Stimulated activated CD4-positive, alpha-beta T cell treated with anti-CD3 and anti-CD28 coated beads, TNF-alpha, amount 100 ng/mL, for 1 hour (primary cell): Measurements from ENCODE around the gene SEMA4D.
"Not testable (repeated sequence)": the region's sequence is repeated elsewhere in the genome, so short reads cannot be mapped to it uniquely, and the experiment has no call there.

Experiments
- DNase-seq, 3 donors: peaks; one replicate each; pipeline ENCODE4 v3.0.0-alpha.2; 2020; ENCODE audit warnings: low read depth in 3 of 3, low spot score in 1 of 3

The SEMA4D gene

DNA sequence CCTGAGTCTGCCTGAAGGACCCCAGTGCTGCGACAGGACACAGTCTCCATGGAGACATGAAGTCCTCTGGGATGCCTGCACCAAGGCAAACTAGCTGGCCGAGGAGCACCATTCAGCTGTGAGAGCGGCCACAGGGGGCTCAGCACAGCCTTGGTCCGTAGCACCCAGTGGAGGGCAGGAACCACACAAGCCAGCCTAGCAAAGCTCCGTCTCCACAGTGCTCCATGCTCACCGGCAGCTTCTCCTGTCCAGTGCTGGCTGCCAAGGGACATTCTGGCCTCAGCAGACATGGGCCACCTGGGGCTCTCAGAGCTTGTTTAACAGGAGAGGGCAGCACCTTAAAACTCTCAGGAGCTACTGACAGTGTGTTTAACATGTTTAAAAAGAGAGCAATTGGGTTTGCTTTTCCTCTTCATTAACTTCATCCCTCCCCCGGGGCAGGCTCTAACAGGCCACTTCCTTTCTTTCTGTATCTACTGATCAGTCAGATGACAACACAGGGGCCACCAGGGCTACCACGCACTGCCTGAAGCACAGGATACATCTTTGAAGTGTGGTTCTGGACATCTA is 122.6 kb downstream of the SEMA4D start:
- DNase-seq: no peak

DNA sequence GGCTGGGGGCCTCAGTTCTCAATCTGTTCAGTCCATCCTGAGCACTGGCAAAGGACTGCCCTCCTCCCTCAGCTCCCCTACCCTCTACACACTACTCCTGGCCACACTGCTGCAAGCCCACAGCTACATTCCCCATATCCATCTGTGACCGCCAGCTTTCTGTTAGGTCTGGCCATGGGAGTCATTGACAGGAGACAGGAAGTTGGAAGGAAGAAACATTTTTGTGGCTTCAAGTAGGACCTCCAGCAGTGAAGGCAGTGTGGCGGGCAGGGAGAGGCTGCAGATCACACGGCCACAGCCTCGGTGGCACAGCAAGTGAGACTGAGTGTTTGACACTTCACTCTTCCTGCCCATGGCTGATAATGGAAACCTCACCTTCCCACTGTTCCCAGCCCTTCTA is 123.7 kb downstream of the SEMA4D start:
- no peak for DNase-seq

DNA sequence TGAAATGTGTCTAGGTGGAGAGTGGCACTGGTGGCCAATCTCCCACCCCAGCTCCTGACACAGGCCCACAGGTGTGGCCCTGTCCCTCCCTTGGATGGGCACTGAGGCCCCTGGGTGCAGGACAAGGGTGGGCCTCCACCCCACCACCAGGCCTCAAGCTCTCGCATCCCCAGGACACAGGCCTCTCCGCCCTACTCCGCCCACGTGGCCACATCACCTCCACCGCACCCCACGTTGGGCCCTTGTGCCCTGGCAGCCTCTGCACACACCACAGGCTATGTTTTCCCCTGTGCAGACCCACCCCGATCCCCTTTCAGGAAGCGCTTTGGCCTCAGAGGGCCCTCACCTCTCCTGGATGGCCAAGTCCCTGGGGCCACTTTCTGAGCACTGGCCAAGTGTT is 124.9 kb downstream of the SEMA4D start:
- DNase-seq: no peak

DNA sequence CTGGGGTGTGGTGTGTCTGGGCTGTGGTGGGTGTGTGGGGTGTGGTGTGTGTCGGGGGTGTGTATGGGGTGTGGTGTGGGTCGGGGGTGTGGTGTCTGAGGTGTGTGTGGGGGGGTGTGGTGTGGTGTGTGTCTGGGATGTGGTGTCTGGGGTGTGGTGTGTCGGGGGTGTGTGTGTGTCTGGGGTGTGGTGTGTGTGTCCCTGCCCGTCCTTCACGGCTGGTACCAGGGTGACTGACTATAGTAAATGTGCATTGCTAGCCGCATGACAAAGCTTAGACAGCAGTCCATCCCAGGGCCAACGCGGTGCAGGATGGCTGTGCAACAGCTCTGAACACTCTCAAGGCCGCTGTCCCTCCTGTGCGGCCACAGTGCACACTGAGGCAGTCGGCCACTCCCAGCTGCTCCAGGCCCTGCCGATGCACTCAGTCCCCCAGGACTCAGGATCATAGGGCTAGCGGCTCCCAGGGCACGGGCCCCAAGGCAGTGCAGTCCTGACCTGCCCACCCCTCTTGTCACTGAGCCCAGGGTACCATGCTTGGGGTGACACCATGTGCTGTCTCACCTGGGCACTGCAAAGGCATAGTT is 125.6 kb downstream of the SEMA4D start:
- peak in 1 of 3 donors; percentile 11 for DNase-seq

DNA sequence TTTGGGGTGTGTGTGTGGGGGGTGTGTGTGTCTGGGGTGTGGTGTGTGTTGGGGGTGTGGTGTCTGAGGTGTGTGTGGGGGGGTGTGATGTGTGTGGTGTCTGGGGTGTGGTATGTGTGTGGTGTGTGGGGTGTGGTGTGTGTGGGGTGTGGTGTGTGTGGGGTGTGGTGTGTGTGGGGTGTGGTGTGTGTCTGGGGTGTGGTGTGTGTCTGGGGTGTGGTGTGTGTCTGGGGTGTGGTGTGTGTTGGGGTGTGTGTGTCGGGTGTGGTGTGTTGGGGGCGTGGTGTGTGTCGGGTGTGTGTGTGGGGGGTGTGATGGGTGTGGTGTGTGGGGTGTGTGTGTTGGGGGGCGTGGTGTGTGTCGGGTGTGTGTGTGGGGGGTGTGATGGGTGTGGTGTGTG is 126.1 kb downstream of the SEMA4D start:
- DNase-seq: not testable (repeated sequence)

DNA sequence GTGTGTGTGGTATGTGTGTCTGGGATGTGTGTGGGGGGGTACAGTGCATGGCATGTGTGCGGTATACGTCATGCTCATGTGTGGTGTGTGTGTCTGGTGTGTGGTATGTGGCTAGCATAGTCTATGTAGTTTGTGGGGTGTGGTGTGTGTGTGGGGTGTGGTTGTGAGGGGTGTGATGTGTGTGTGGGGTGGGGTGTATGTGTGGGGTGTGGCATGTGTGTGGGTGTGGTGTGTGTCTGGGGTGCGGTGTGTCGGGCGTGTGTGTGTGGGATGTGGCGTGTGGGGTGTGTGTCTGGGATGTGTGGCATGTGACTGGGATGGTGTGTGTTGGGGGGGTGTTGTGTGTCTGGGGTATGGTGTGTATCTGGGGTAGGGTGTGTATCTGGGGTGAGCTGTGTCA is 127.3 kb downstream of the SEMA4D start:
- DNase-seq: no peak

DNA sequence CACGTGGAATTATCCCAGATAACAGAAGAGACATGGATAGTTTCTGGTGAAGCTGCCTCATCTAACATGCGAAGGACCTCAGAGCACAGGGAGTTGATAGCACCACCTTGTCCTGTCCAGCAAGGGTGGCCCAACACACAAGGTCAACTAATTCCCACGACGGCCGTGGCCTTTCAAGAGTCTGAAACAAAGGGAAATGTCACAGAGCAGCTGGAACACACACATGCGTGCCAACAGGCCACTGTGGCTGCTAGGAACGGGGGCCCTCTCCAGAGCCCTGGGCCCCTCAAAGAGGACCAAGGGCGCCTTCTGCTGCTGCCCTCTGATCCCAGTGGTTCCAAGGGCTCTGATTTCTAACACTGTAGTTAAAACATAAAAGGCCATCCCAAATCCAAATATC is 128.9 kb downstream of the SEMA4D start:
- DNase-seq: no peak

DNA sequence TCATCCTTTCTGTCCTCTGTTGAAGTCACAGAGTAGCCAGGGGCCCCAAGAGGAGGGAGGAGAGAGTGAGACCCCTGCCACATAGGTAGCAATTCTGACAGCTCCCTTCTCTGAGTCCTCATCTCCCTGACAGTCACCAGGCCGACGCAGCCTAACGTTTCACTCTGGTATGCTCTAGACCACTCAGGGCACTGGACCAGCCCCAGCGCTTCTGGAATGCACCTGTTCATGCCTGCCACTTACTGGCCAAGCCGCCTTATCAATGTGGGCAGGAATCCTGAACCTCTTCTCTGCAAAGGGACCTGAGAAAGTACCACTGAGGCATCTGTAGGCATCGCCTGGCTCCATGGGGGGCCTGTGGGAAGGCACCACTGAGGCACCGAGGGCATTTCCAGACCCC is 129.4 kb downstream of the SEMA4D start:
- DNase-seq: no peak

DNA sequence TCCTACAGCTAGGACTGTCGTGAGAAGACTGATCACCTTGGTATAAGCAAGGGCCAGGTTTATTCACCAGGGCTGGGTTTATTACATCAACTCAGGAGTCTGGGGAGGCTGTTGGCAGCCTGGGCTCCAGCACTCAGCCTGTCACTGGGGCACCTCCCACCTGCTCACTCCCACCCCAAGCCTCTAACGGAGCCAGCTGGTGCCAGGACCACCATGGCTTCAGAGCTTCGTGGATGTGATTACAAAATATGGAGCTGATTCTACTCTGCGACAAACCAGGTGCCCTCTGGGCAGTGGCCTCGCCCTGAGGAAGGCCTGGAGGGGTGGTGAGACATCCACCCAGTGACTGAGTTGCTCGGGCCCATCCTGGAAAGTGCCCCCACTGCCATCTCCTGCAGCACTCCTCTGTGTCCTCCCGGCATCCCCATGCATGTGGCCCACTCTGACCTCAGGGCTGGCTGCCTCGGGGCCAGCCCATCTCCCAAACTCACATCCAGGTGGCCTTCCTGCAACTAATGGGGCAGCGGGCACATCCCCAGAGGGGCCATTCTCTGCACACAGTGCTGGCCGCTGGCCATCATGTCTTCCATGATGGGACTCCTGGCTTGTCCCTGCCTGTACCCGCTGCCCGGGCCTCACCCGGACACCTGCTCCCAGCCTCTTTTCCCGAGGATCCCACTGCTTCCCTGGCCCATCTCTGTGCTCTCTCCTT is 130.0 kb downstream of the SEMA4D start:
- DNase-seq: no peak

DNA sequence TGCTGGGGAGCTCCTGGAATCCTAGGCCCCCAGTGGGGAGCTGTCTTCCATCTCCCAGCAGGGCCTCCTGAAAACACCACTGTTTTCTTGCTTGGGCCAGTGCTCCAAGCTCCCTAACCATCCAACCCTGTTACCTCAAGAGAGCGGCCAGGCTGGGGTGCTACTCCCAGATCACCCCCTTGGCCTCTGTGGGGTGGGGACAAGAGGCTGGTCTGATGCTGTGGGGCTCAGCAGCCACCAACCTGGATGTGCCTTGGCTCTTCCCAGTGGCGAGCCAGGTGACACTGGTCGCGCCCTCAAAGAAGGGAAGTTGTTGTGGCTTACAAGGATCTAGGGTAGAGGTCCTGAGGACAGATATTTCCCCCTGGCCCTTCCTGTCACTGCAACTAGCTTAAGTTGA is 130.6 kb downstream of the SEMA4D start:
- DNase-seq: no peak

DNA sequence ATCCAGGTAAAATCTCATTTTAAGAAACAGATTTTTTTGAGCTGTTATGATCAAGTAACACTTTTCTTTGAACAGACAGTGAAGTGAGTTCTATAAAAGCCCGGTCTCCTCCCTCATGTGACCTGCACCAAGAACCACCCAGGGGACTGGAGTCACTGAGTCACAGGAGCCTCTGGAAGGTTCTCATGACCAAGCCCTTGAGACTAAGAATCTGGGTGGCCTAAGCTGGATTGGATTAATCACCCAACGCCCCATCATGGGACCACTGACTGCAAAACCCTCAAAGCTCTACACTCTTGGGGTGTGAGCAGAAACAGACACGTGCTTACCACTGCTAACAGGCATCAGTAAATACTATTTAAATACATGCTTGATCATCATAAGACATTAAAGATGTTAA is 131.2 kb downstream of the SEMA4D start:
- DNase-seq: no peak

DNA sequence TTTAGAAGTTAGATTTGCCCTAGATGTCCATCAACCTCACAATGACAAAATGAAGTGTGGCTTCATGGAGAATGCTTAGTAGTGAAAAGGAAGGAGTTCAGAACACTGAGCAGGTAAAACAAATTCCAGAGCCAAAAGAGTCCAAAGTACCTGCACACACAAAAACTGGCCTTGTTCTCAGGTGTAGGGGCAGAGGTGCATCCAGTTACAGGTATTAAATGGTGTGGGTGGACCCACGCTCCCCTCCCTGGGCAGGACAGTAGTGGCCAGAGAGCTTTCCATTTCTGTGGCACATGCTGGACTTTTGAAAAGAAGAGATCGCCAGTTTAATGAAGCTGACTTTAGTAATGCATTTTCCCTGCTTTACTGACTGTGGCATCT is 132.4 kb downstream of the SEMA4D start:
- DNase-seq: no peak

DNA sequence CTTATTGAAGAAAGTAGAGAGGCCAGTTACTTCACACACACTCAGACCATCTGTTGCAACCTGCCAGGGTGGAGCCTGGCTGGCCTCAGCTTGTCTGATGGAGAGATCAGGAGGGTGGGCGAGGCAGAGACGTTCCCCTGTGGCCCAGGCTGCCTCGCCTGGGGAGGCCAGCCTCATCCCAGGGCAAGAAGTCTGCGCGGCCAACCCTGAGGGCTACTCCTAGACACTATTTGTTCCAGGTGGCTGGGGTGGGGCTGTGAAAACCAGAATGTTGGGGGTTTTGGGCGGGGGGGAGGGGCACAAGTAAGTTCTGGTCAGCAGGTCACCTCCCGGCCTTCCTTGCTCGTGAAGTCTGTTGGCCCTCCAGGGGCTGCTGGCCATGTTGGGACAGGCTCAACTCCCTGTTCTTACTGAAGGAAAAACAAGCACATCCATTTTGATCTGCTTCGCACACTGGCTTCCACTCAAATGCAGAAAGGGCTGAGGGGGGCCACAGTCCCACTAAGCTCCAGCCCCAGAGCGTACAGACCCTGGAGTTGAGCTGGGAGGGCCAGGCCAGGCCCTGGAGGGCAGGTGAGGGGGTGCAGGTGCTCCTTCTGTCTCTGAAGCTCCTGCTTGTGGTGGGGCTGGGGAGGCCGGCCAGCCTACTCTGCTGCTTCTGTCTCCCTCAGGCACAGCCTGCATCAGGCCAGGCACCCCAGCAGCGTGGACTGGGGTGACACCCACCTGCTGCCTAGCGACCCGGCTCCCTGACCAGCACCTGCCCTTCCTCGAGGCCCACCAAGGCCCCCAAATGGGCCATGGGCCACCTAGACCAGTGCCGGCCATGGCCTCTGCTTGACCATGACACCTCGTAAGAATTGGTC is 133.0 kb downstream of the SEMA4D start:
- no peak for DNase-seq

DNA sequence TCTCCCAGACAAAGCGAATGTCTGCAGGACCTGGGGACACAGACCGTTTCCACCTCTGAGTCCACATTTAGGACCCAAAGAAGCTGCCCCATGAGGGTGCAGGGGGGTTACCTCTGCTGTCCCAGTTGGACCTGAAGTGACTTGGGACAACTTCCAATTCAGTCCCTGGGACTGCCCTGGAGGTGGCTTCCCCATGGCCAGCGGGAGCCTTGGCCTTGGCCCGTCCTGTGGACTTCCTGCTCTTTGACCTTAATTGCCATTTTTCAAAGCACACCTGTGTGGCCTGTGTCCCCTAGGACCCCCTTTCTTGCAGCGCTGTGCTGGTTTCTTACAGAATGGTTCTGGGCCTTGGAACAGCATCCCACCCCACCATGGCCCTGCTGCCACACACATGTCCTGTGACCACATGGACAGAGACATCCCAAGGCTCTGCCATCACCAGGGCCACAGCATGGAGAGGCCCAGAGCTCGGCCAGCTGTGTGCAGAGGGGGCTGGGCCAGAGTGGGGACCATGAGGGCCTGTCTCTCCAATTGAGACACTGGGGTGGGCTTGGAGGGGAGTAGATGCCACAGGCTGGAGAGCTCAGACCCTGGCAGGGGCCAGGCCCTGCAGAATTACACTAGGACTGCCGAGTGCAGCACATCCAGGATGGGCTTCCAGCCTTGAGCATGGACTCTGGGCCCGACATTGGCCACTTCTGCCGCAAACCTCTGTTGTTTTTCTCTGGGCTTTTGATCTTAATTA is 133.8 kb downstream of the SEMA4D start:
- no peak for DNase-seq

DNA sequence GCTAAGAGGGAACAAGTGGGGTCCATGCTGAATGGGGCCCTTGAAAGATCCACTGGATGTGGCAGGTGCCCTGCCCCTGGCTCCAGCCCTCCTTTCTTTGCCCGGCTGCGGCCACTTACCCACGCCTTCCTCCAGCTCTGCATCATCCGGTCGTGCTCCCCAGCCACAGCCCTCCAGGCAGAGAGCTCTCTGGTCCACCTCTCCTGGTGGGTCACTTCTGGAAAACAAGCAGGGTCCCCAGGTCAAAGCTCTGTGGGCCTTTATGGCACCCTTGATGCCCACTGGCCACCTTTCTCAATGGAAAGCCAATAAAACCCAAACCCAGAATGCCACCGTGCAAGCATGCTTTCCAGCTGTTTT is 134.6 kb downstream of the SEMA4D start:
- DNase-seq: no peak

DNA sequence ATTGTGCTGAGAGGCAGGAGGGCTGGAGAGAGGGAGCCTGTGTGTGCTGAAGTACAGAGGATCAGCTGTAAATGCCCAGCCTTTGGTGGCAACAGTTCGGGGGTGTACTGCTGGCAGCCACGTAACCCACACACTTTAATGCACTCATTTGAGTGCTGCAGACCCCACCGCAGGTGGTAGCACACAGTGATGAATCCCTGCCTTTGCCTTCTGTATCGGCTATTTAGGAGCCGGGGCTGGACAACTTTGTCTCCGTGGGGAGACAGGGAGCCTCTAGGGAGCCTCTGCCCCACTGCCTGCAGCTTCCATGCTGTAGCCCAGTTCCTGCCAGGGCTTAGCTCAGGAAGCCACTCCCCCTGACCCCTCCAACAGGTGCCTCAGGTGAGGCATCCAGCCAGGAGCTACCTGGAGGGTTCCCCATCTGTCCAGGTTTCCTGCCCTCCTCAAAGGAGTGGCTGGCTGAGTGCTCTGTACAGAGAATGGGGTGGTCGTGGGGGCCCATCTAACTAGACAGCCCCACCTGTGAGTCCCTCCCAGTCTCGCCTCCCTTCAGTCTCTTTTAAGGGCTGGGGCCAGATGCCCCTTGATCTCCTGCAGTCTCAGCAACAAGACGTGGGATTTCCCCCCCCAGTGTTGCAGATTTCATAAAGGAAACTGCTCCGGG is 135.1 kb downstream of the SEMA4D start:
- no peak for DNase-seq

DNA sequence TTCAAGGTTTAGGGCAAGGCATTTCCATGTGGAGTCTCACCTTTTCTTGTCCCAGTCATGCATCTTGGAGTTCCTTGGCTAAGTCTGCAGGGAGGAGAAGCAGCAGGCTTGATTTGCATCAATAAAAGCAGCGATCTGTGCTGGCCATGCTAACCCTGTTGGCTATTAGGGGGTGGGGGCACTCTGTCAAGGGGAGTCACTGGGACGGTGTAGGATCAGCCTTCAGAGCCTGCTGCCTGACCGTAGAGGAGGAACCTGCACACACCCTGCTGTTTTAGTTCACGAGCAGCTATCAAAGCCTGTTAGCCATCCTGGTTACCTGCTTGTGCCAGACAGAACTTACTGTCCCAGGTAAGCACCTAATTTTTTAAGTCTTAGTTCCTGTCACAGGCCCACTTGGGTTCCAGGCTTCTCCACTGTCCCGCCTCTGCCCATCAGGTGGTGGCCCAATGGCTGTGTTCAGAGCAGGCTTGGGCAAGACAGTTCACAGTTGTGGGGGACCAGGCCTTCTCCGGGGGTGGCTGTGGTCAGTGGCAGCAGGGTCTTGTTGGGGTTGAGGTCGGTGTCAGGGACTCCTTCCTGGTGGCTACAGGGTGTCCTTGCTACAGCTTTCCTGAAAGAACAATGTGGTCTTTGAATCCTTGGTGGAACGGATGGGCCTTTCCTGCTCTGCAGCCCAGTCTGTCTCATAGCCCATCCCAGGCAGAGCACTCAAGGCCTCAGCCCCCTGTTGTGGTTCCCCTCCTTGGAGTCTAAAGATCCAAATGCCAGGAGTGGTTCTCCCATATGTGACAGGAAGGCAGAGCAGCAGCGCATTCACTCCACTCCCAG is 135.9 kb downstream of the SEMA4D start:
- no peak for DNase-seq

DNA sequence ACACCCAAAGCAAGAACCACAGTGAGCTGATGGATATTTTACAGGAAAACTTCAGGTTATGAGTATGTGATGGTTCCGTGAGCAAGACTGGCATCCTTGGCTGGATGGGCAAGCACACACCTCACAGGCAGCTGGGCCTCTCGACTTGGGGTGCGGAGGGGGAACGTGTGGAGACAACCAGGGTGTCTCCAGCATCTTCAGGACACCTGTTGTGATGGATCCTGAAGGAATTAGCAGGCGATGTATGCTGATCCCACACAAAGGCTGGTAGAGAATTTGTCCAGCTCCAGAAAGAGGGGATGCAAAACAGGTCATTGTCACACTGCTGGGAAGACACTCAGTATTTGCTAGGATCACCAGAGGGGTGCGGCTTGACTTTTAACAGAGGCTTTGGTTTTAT is 136.9 kb downstream of the SEMA4D start:
- no peak for DNase-seq

DNA sequence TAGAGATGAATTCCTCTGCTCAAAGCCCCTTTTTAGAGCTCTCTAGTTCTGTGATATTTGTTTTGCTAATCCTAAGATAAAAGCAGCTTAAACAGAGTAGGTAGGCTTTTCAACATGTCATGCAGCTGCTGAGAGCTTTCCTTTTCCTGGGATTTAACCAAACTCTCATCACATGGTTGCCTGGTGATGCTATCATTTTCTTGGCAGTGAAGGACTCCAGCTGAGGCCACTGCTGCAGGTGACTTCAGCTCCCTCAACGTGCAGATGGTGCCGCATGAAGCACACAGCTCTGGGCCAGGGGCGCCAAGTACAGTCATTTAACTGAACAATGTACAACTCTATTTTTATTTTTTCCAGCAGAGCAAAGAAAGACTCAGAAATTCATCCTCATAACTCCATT is 137.4 kb downstream of the SEMA4D start:
- DNase-seq: no peak

DNA sequence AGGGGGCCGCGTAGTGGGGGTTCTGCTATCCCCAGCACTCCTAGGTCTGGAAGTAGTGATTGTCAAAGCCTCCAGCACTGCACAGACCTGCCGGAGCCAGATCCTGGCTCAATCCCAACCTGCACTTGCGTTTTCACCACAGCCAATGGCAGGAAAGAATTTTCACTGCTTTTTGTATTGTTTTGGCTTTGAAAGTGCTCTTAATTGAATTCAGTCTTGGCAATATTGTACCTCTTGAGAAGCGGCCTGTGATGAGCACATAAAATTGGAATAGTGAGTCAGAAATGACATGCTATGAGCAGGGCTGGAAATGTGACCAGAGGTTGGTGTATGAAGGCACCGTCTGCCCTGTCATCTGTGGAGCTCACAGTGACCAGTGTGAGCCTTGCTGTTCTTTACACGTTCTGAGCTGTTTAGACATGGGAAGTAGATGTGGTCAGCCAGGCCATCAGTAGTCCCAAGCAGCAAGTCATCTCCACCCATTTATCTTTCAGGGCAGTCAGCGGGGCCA is 138.1 kb downstream of the SEMA4D start:
- DNase-seq: no peak
